Suppressor macrophage treated with lipopolysaccharide for 1 hour (primary cell): ENCODE data around the gene A1CF.
"Not testable (repeated sequence)": the region's sequence is repeated elsewhere in the genome, so short reads cannot be mapped to it uniquely, and the experiment has no call there.

Experiments used
- DNase-seq, 3 donors: peaks; one replicate each; pipeline ENCODE4 v3.0.0-alpha.2; 2020 to 2022

A1CF gene

DNA sequence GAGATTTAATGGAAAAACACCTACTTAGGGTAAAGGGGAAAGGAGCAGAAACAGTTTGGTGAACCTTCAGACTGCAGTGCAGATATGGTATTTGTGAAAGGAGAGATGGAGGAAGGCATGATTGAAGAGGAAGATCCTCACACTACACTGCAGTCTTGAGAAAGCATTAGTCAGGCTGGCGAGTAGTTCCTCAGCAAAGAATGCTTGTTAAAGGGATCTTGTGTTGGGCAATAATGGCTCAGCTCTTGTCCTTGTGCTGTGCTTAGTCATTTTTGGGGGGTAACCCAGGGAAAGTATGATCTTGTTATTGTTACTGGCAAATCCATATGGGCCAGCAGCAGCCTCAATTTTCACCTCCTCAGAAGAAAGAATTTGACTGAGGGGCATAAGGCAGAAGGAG lies 105.4 kb downstream of the A1CF start:
- DNase-seq = peak; percentile 56 to 68 (median 62)

DNA sequence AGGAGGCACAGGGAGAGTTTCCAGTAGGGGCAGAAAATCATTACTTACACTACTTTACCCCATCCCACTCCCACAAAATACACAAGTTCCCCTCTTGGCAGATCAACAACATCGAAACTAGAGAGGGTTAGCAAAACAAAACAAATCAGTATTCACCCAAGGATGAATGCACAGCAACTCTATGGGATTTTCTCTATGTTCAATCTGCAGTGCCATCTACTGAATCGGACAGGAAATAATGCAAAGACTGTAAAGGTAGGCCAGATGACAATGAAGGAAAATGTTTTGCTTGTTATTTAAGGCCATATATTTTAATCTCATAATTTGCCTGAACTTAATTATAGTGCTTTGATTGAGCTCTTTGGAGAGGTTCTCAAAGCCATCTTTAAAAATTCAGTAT lies 110.6 kb downstream of the A1CF start:
- DNase-seq = not testable (repeated sequence)

DNA sequence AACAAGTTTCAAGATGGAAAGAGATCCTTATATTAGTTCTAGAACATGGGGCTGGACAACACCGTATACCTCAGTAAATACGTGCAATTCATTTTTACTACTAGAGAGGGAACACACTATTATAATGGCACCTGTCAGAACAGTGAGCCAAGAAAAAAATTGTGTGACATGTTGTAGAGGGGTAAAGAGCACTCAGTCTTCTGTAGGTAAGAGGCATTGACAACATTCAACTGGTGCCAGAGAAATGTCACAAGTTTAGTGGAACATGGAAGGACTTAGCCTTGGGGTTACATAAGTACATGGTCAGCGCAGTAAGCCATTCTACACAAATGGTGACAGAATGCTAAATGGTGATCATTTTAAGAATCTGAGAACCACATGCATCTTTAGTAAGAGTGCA lies 113.4 kb downstream of the A1CF start:
- not testable (repeated sequence) for DNase-seq

DNA sequence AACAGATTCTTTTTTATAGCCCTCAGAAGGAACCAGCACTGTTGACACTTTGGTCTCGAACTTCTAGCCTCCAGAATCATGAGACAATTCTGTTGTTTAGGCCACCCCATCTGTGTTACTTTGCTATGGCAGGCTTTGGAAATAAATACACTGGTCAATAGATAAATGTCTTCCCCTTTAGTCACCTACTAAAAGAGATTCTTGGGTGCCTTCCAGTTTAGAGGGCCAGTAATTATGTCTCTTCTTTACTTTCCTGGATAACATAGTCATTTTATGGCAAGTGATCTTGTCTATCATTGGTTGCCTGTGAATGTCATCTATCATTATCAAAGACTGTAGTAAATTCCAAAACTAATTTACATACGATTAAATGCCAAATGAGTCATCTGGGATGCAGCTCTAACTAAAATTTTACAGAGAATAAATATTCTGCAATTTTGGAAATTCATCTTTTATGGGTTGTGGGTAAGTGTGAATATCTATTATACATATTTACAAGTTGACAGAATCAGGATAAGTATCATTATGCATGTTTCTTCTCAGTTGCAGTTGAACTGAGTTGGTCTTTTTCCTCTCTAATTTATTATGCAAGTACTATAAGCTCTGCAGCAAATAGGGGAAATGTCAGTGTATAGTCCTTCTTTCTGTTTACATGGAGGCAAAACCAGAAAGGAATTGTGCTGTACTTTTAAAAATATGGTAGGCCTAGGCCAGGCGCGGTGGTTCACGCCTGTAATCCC lies 118.5 kb downstream of the A1CF start:
- DNase-seq = not testable (repeated sequence)
